Neutrophil (primary cell): ENCODE data around the gene MARVELD1.

ENCODE experiments used
- H3K27ac ChIP-seq: fragments of 200-600 bp; sonication (generic); 2 replicates; pipeline ENCODE4 v1.5.1; 2016; ENCODE audit warnings: mild to moderate bottlenecking, moderate library complexity
- H3K27me3 ChIP-seq: fragments of 200-600 bp; sonication (generic); 2 replicates; pipeline ENCODE4 v1.6.0; 2016; ENCODE audit warnings: mild to moderate bottlenecking
- H3K36me3 ChIP-seq: fragments of 200-600 bp; sonication (generic); 2 replicates; pipeline ENCODE4 v1.5.1; 2017
- H3K4me1 ChIP-seq, 2 experiments: fragments of 200-600 bp in 1 of 2; sonication (generic) in 1 of 2; 1 replicate in 1 of 2; 2 replicates in 1 of 2; pipeline versions ENCODE4 v1.5.1 to v1.6.1; 2013 to 2016; ENCODE audit warnings: low read depth in 1 of 2, low read length in 1 of 2, mild to moderate bottlenecking in 1 of 2, moderate library complexity in 1 of 2; ENCODE audit not compliant: control insufficient read depth in 1 of 2, insufficient read depth in 1 of 2
- H3K4me3 ChIP-seq, 2 experiments: fragments of 200-600 bp in 1 of 2; sonication (generic) in 1 of 2; 1 replicate in 1 of 2; 2 replicates in 1 of 2; pipeline ENCODE4 v1.5.1; 2013 to 2016; ENCODE audit warnings: low read depth in 1 of 2, low read length in 1 of 2, mild to moderate bottlenecking in 1 of 2, moderate library complexity in 1 of 2
- H3K9me3 ChIP-seq: fragments of 200-600 bp; sonication (generic); 2 replicates; pipeline ENCODE4 v1.5.1; 2016
- CTCF ChIP-seq: fragments of 200-600 bp; sonication (generic); IDR thresholded peaks from 2 replicates; pipeline ENCODE4 v1.5.1; 2016; ENCODE audit warnings: antibody characterized with exemption

The MARVELD1 gene

GRCh38 chr10:97719602-97720001 is 6.1 kb downstream of the MARVELD1 start:
- no peak for TF ChIP-seq CTCF
- H3K27me3 ChIP-seq, result peaks cover 10% of the 10 kb centered on the region
- H3K4me1 ChIP-seq, result peaks cover 3 to 18% of the 10 kb centered on the region in 2 experiments
- H3K9me3 ChIP-seq, result no peaks in the 10 kb centered on the region
- no peaks in the 10 kb centered on the region for H3K36me3 ChIP-seq
- H3K27ac ChIP-seq, result no peak overlapping the region
- no peak overlapping the region for H3K4me3 ChIP-seq

GRCh38 chr10:97721871-97722780 is 8.6 kb downstream of the MARVELD1 start:
- no peak for TF ChIP-seq CTCF
- Histone ChIP-seq H3K36me3 (no peaks in the 10 kb centered on the region), H3K27me3 (no peaks in the 10 kb centered on the region), H3K27ac (no peak overlapping the region), H3K4me1 (peaks cover 0 to 18% of the 10 kb centered on the region in 2 experiments), H3K4me3 (no peak overlapping the region), H3K9me3 (no peaks in the 10 kb centered on the region)

GRCh38 chr10:97723001-97723400 is 9.5 kb downstream of the MARVELD1 start:
- Histone ChIP-seq H3K4me1 (peaks cover 0 to 17% of the 10 kb centered on the region in 2 experiments), H3K27me3 (no peaks in the 10 kb centered on the region), H3K27ac (no peak overlapping the region), H3K36me3 (no peaks in the 10 kb centered on the region), H3K4me3 (no peak overlapping the region), H3K9me3 (no peaks in the 10 kb centered on the region)
- TF ChIP-seq CTCF, result no peak

GRCh38 chr10:97724341-97724941 is 10.9 kb downstream of the MARVELD1 start:
- no peaks in the 10 kb centered on the region for H3K27me3 ChIP-seq
- no peak overlapping the region for H3K27ac ChIP-seq
- H3K9me3 ChIP-seq, result no peaks in the 10 kb centered on the region
- no peak for TF ChIP-seq CTCF
- H3K4me1 ChIP-seq, result peaks cover 0 to 7% of the 10 kb centered on the region in 2 experiments
- H3K36me3 ChIP-seq, result no peaks in the 10 kb centered on the region
- no peak overlapping the region for H3K4me3 ChIP-seq

GRCh38 chr10:97726636-97727178 is 13.2 kb downstream of the MARVELD1 start:
- no peak for TF ChIP-seq CTCF
- peaks cover 0 to 4% of the 10 kb centered on the region in 2 experiments for H3K4me1 ChIP-seq
- H3K9me3 ChIP-seq, result no peaks in the 10 kb centered on the region
- H3K4me3 ChIP-seq, result no peak overlapping the region
- H3K27ac ChIP-seq, result no peak overlapping the region
- no peaks in the 10 kb centered on the region for H3K27me3 ChIP-seq
- H3K36me3 ChIP-seq, result no peaks in the 10 kb centered on the region
